ENCODE results near the gene ULK4. TPM values are rescaled to one million over a fixed set of nuclear protein-coding genes. Genes with fewer than 3 reads are reported as not detected.

ULK4 gene
- total and polyA plus RNA-seq, 2 donors (not counting 1 experiment from before 2014, with no cell fraction given), result 9.1 to 9.7 TPM

- TF ChIP-seq CTCF (conservative IDR thresholded peaks at IDR 0.05 in 1 of 2, IDR thresholded peaks at IDR 0.05 in 1 of 2; ENCODE audit: low read depth in 1 of 2, low read length in 2 of 2) (no peak), EZH2 (IDR thresholded peaks at IDR 0.05; ENCODE audit: low read length, missing control alignments) (no peak)
- no peaks in the 10 kb centered on the region for H4K20me1 ChIP-seq (ENCODE audit: control insufficient read depth, extremely low read depth, insufficient read depth, low read length)
- no peaks in the 10 kb centered on the region for H3K27me3 ChIP-seq (ENCODE audit: control insufficient read depth, insufficient read depth, low read length)
- no peaks in the 10 kb centered on the region for H3K79me2 ChIP-seq (ENCODE audit: control insufficient read depth, insufficient read depth, low read length)
- H3K9ac ChIP-seq (ENCODE audit: insufficient read depth, low read length), result no peak overlapping the region
- H3K4me1 ChIP-seq (ENCODE audit: control insufficient read depth, extremely low read depth, insufficient read depth, low read length), result no peaks in the 10 kb centered on the region
- H3K36me3 ChIP-seq (ENCODE audit: control insufficient read depth, insufficient read depth, low read length), result no peaks in the 10 kb centered on the region
- no peak for DNase-seq (ENCODE audit: low read depth in 2 of 2)
- no peak overlapping the region for H3K4me2 ChIP-seq (ENCODE audit: extremely low read depth, insufficient read depth, low read length)
- no peak overlapping the region for H3K27ac ChIP-seq (ENCODE audit: insufficient read depth, low read length)
- H3K4me3 ChIP-seq (replicated peaks in 1 of 4; ENCODE audit: control extremely low read depth in 1 of 4, insufficient read depth in 1 of 4, low read depth in 3 of 4, low read length in 4 of 4), result no peak overlapping the region
- no peaks in the 10 kb centered on the region for H3K9me3 ChIP-seq (ENCODE audit: control insufficient read depth, insufficient read depth, low read depth, low read length)
- no peak overlapping the region for H2AFZ ChIP-seq (ENCODE audit: low read length)
Observed at GRCh38 chr3:41874022-41874421, 87.9 kb downstream of the ULK4 start.

GRCh38 chr3:41872157-41872556 is 89.7 kb downstream of the ULK4 start:
- H3K27ac ChIP-seq (ENCODE audit: insufficient read depth, low read length), result no peak overlapping the region
- H3K9me3 ChIP-seq (ENCODE audit: control insufficient read depth, insufficient read depth, low read depth, low read length), result no peaks in the 10 kb centered on the region
- TF ChIP-seq EZH2 (IDR thresholded peaks at IDR 0.05; ENCODE audit: low read length, missing control alignments), result no peak
- TF ChIP-seq CTCF (conservative IDR thresholded peaks at IDR 0.05 in 1 of 2, IDR thresholded peaks at IDR 0.05 in 1 of 2; ENCODE audit: low read depth in 1 of 2, low read length in 2 of 2), result no peak
- H3K4me2 ChIP-seq (ENCODE audit: extremely low read depth, insufficient read depth, low read length), result no peak overlapping the region
- H3K4me3 ChIP-seq (replicated peaks in 1 of 4; ENCODE audit: control extremely low read depth in 1 of 4, insufficient read depth in 1 of 4, low read depth in 3 of 4, low read length in 4 of 4), result no peak overlapping the region
- H3K4me1 ChIP-seq (ENCODE audit: control insufficient read depth, extremely low read depth, insufficient read depth, low read length), result no peaks in the 10 kb centered on the region
- no peaks in the 10 kb centered on the region for H3K36me3 ChIP-seq (ENCODE audit: control insufficient read depth, insufficient read depth, low read length)
- H2AFZ ChIP-seq (ENCODE audit: low read length), result no peak overlapping the region
- no peaks in the 10 kb centered on the region for H3K79me2 ChIP-seq (ENCODE audit: control insufficient read depth, insufficient read depth, low read length)
- no peaks in the 10 kb centered on the region for H3K27me3 ChIP-seq (ENCODE audit: control insufficient read depth, insufficient read depth, low read length)
- no peaks in the 10 kb centered on the region for H4K20me1 ChIP-seq (ENCODE audit: control insufficient read depth, extremely low read depth, insufficient read depth, low read length)
- no peak for DNase-seq (ENCODE audit: low read depth in 2 of 2)
- H3K9ac ChIP-seq (ENCODE audit: insufficient read depth, low read length), result no peak overlapping the region

- no peak for DNase-seq (ENCODE audit: low read depth in 2 of 2)
- Histone ChIP-seq H3K9me3 (ENCODE audit: control insufficient read depth, insufficient read depth, low read depth, low read length) (no peaks in the 10 kb centered on the region), H3K4me2 (ENCODE audit: extremely low read depth, insufficient read depth, low read length) (no peak overlapping the region), H2AFZ (ENCODE audit: low read length) (no peak overlapping the region), H3K36me3 (ENCODE audit: control insufficient read depth, insufficient read depth, low read length) (no peaks in the 10 kb centered on the region), H4K20me1 (ENCODE audit: control insufficient read depth, extremely low read depth, insufficient read depth, low read length) (no peaks in the 10 kb centered on the region), H3K27ac (ENCODE audit: insufficient read depth, low read length) (no peak overlapping the region), H3K27me3 (ENCODE audit: control insufficient read depth, insufficient read depth, low read length) (no peaks in the 10 kb centered on the region), H3K79me2 (ENCODE audit: control insufficient read depth, insufficient read depth, low read length) (no peaks in the 10 kb centered on the region), H3K4me3 (replicated peaks in 1 of 4; ENCODE audit: control extremely low read depth in 1 of 4, insufficient read depth in 1 of 4, low read depth in 3 of 4, low read length in 4 of 4) (no peak overlapping the region), H3K4me1 (ENCODE audit: control insufficient read depth, extremely low read depth, insufficient read depth, low read length) (no peaks in the 10 kb centered on the region), H3K9ac (ENCODE audit: insufficient read depth, low read length) (no peak overlapping the region)
- no peak for TF ChIP-seq EZH2 (IDR thresholded peaks at IDR 0.05; ENCODE audit: low read length, missing control alignments)
- no peak for TF ChIP-seq CTCF (conservative IDR thresholded peaks at IDR 0.05 in 1 of 2, IDR thresholded peaks at IDR 0.05 in 1 of 2; ENCODE audit: low read depth in 1 of 2, low read length in 2 of 2)
Observed at GRCh38 chr3:41867533-41867932, 94.4 kb downstream of the ULK4 start.
